AG04450 (cell line): ENCODE measurements around the gene NKAIN2. TPM values are rescaled to one million over a fixed set of nuclear protein-coding genes. Genes with fewer than 3 reads are reported as not detected.
"Not testable (repeated sequence)": the region's sequence is repeated elsewhere in the genome, so short reads cannot be mapped to it uniquely, and the experiment has no call there.

Experiments
- CTCF ChIA-PET: fragments of 300-600, 350-600 bp; formaldehyde crosslinking; extraction: SDS; loops from one replicate; lab custom pipeline; 2022; ENCODE audit warnings: antibody characterized with exemption, inconsistent platforms; lab: Charles Lee
- POLR2A ChIA-PET: fragments of 350-600 bp; formaldehyde crosslinking; extraction: SDS; loops from one replicate; lab custom pipeline; 2021; ENCODE audit warnings: antibody characterized with exemption, inconsistent platforms; lab: Yijun Ruan, JAX
- DNase-seq: peaks from one replicate; pipeline ENCODE4 v3.0.0-alpha.2; 2011; ENCODE audit warnings: low read depth, low spot score
- H3K27ac ChIP-seq: one replicate; pipeline ENCODE4 v1.5.1; 2012; ENCODE audit warnings: low read depth, low read length, control low read depth
- H3K27me3 ChIP-seq: one replicate; pipeline ENCODE4 v1.6.0; 2012; ENCODE audit warnings: low read length; ENCODE audit not compliant: control insufficient read depth, insufficient read depth
- H3K4me3 ChIP-seq: 2 replicates; pipeline ENCODE4 v1.5.1; 2011; ENCODE audit warnings: mild to moderate bottlenecking, low read depth, low read length, control low read depth
- H3K9me3 ChIP-seq: 2 replicates; pipeline ENCODE4 v1.5.1; 2012; ENCODE audit warnings: low read length; ENCODE audit not compliant: control insufficient read depth, insufficient read depth
- polyA plus RNA-seq: library from polyadenylated mRNA; depleted of rRNA; stranded (reverse); fragments of >200 nt; gene quantifications from 2 replicates; pipeline ENCODE4 v1.2.3, GENCODE V29; 2011
- TF ChIP-seq, protein P1 (sequence below): IDR thresholded peaks from 2 replicates; pipeline ENCODE4 v1.5.1; 2011; ENCODE audit warnings: low read depth, low read length, control low read depth, inconsistent platforms

NKAIN2 gene
- polyA plus RNA-seq, 1 experiment = not detected

- Histone ChIP-seq H3K9me3 (no peaks in the 10 kb centered on the region), H3K27me3 (no peaks in the 10 kb centered on the region), H3K4me3 (no peak overlapping the region), H3K27ac (no peak overlapping the region)
- TF ChIP-seq, protein P1, sequence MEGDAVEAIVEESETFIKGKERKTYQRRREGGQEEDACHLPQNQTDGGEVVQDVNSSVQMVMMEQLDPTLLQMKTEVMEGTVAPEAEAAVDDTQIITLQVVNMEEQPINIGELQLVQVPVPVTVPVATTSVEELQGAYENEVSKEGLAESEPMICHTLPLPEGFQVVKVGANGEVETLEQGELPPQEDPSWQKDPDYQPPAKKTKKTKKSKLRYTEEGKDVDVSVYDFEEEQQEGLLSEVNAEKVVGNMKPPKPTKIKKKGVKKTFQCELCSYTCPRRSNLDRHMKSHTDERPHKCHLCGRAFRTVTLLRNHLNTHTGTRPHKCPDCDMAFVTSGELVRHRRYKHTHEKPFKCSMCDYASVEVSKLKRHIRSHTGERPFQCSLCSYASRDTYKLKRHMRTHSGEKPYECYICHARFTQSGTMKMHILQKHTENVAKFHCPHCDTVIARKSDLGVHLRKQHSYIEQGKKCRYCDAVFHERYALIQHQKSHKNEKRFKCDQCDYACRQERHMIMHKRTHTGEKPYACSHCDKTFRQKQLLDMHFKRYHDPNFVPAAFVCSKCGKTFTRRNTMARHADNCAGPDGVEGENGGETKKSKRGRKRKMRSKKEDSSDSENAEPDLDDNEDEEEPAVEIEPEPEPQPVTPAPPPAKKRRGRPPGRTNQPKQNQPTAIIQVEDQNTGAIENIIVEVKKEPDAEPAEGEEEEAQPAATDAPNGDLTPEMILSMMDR = no peak
- ChIA-PET CTCF (no interaction called here), POLR2A (no interaction called here)
- no peak for DNase-seq
Observed at GRCh38 chr6:124561635-124562130, 758.0 kb downstream of the NKAIN2 start.

- H3K27ac ChIP-seq, CTCF ChIA-PET, POLR2A ChIA-PET, H3K9me3 ChIP-seq, H3K4me3 ChIP-seq, H3K27me3 ChIP-seq, DNase-seq: not testable (repeated sequence)
Observed at GRCh38 chr6:124564125-124564524, 760.5 kb downstream of the NKAIN2 start.

GRCh38 chr6:124567401-124567800 lies 763.7 kb downstream of the NKAIN2 start:
- ChIA-PET POLR2A (no interaction called here), CTCF (no interaction called here)
- DNase-seq = no peak
- Histone ChIP-seq H3K9me3 (no peaks in the 10 kb centered on the region), H3K27ac (no peak overlapping the region), H3K27me3 (no peaks in the 10 kb centered on the region), H3K4me3 (no peak overlapping the region)
- TF ChIP-seq, protein P1 = no peak

DNA sequence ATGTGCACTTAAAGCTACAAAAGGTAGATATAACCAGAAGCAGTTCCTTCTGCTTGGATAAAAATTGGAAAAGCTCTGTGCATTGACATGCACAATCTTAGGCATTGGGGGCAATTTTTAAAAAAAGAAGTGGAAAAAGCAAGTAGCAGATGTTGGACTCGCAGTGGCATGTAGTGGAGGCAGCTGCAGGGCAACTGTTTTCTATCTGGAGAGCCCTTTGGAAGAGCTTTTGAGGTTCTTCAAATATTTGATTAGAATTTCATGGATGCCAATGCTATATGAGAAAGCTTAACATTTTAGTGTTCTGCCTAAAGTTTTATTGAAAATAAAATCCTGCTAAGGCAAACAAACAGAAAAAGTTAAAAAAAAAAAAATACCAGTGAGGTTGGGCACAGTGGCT lies 770.3 kb downstream of the NKAIN2 start:
- Histone ChIP-seq H3K4me3 (no peak overlapping the region), H3K27me3 (no peaks in the 10 kb centered on the region), H3K27ac (no peak overlapping the region), H3K9me3 (no peaks in the 10 kb centered on the region)
- DNase-seq = no peak
- CTCF ChIA-PET = no interaction called here
- POLR2A ChIA-PET = no interaction called here
- TF ChIP-seq, protein P1 = no peak

- Histone ChIP-seq H3K9me3 (no peaks in the 10 kb centered on the region), H3K27ac (no peak overlapping the region), H3K27me3 (no peaks in the 10 kb centered on the region), H3K4me3 (no peak overlapping the region)
- DNase-seq = no peak
- ChIA-PET POLR2A (no interaction called here), CTCF (no interaction called here)
- TF ChIP-seq, protein P1 = no peak
Observed at GRCh38 chr6:124577734-124578281, 774.1 kb downstream of the NKAIN2 start.
